AG09319 (cell line): Measurements from ENCODE around the gene SLAMF6.

Source experiments
- DNase-seq: peaks from one replicate; pipeline ENCODE4 v3.0.0-alpha.2; 2010; ENCODE audit warnings: low read depth; ENCODE audit errors: extremely low read depth
- CTCF ChIP-seq: IDR thresholded peaks from 2 replicates; pipeline ENCODE4 v1.5.1; 2011; ENCODE audit warnings: low read depth, mild to moderate bottlenecking, inconsistent platforms, low read length, moderate library complexity

SLAMF6 gene

GRCh38 chr1:160455153-160455517, 67.9 kb downstream of the SLAMF6 start:
- no peak for TF ChIP-seq CTCF
- no peak for DNase-seq

GRCh38 chr1:160454371-160455152, 68.5 kb downstream of the SLAMF6 start:
- no peak for DNase-seq
- no peak for TF ChIP-seq CTCF

- DNase-seq: no peak
- no peak for TF ChIP-seq CTCF
Measured at GRCh38 chr1:160453443-160453842, 69.6 kb downstream of the SLAMF6 start.

GRCh38 chr1:160451859-160452232, 71.2 kb downstream of the SLAMF6 start:
- no peak for TF ChIP-seq CTCF
- no peak for DNase-seq

- DNase-seq: no peak
- TF ChIP-seq CTCF: no peak
Measured at GRCh38 chr1:160451119-160451858, 71.8 kb downstream of the SLAMF6 start.

- no peak for TF ChIP-seq CTCF
- DNase-seq: no peak
Measured at GRCh38 chr1:160449494-160449893, 73.6 kb downstream of the SLAMF6 start.

GRCh38 chr1:160446945-160447600, 76.0 kb downstream of the SLAMF6 start:
- no peak for TF ChIP-seq CTCF

More at GRCh38 chr1:160446945-160447600, 76.0 kb downstream of the SLAMF6 start:
- DNase-seq: no peak
